A549 (cell line): ENCODE results near the gene STRN3.
"Not testable (repeated sequence)": the region's sequence is repeated elsewhere in the genome, so short reads cannot be mapped to it uniquely, and the experiment has no call there.

ENCODE experiments used
- EHMT2 ChIP-seq: fragments of 200-600 bp; sonication (generic); IDR thresholded peaks from 2 replicates; pipeline ENCODE4 v1.6.1; 2016; ENCODE audit warnings: antibody characterized with exemption, low read depth, mild to moderate bottlenecking, moderate library complexity
- EP300 ChIP-seq, 2 experiments: fragments of >200 bp; sonication (Bioruptor Twin); formaldehyde crosslinking; IDR thresholded peaks; 2 replicates in 1 of 2; 3 replicates in 1 of 2; pipeline ENCODE4 v1.6.1; 2016 to 2017
- GATA3 ChIP-seq: IDR thresholded peaks from 2 replicates; pipeline ENCODE4 v1.6.1; 2012; ENCODE audit warnings: borderline replicate concordance
- JUN ChIP-seq, 2 experiments: fragments of >200 bp; sonication (Bioruptor Twin); formaldehyde crosslinking; IDR thresholded peaks; 2 replicates in 1 of 2; 3 replicates in 1 of 2; pipeline ENCODE4 v1.6.1; 2016 to 2017
- POLR2A ChIP-seq: IDR thresholded peaks from 2 replicates; pipeline ENCODE4 v1.6.1; 2012; ENCODE audit warnings: mild to moderate bottlenecking, low read length
- TF ChIP-seq, protein P1 (sequence below): fragments of >200 bp; sonication (Bioruptor Twin); formaldehyde crosslinking; IDR thresholded peaks from 3 replicates; pipeline ENCODE4 v1.5.1; 2016

DNA sequence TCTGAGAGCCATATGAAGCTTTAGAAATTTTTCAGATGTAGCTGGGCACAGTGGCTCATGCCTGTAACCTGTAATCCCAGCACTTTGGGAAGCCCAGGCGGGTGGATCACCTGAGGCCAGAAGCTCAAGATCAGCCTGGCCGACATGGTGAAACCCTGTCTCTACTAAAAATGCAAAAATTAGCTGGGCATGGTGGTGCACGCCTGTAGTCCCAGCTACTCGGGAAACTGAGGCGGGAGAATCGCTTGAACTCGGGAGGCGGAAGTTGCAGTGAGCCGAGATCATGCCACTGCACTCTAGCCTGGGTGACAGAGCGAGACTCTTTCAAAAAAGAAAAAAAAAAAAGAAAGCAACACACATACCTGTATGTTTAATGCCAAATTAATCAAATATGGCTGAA lies 16.7 kb upstream of the STRN3 start:
- TF ChIP-seq, protein P1, sequence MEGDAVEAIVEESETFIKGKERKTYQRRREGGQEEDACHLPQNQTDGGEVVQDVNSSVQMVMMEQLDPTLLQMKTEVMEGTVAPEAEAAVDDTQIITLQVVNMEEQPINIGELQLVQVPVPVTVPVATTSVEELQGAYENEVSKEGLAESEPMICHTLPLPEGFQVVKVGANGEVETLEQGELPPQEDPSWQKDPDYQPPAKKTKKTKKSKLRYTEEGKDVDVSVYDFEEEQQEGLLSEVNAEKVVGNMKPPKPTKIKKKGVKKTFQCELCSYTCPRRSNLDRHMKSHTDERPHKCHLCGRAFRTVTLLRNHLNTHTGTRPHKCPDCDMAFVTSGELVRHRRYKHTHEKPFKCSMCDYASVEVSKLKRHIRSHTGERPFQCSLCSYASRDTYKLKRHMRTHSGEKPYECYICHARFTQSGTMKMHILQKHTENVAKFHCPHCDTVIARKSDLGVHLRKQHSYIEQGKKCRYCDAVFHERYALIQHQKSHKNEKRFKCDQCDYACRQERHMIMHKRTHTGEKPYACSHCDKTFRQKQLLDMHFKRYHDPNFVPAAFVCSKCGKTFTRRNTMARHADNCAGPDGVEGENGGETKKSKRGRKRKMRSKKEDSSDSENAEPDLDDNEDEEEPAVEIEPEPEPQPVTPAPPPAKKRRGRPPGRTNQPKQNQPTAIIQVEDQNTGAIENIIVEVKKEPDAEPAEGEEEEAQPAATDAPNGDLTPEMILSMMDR = not testable (repeated sequence)
- TF ChIP-seq JUN (IDR thresholded peaks at IDR 0.05); GATA3; EP300 (IDR thresholded peaks at IDR 0.05); POLR2A; EHMT2: not testable (repeated sequence)
